Ishikawa (cell line): ENCODE measurements around the gene COL27A1.

Experiments
- CEBPB ChIP-seq: IDR thresholded peaks from 2 replicates; pipeline ENCODE4 v1.6.1; 2012
- CREB1 ChIP-seq: IDR thresholded peaks from 2 replicates; pipeline ENCODE4 v1.6.1; 2012; ENCODE audit warnings: low read depth
- EGR1 ChIP-seq: IDR thresholded peaks from 2 replicates; pipeline ENCODE4 v1.6.1; 2012
- EP300 ChIP-seq: IDR thresholded peaks from 2 replicates; pipeline ENCODE4 v1.6.1; 2012; ENCODE audit warnings: borderline replicate concordance
- FOXM1 ChIP-seq: IDR thresholded peaks from 2 replicates; pipeline ENCODE4 v1.6.1; 2012; ENCODE audit warnings: low read depth, borderline replicate concordance
- NFIC ChIP-seq: IDR thresholded peaks from 2 replicates; pipeline ENCODE4 v1.6.1; 2012
- RAD21 ChIP-seq: IDR thresholded peaks from 2 replicates; pipeline ENCODE4 v1.6.1; 2012; ENCODE audit warnings: low read depth
- REST ChIP-seq: IDR thresholded peaks from 2 replicates; pipeline ENCODE4 v1.6.1; 2012; ENCODE audit warnings: low read depth, mild to moderate bottlenecking
- TAF1 ChIP-seq: IDR thresholded peaks from 2 replicates; pipeline ENCODE4 v1.6.1; 2012; ENCODE audit warnings: low read depth, mild to moderate bottlenecking
- TCF12 ChIP-seq: IDR thresholded peaks from 2 replicates; pipeline ENCODE4 v1.6.1; 2012; ENCODE audit warnings: low read depth
- TEAD4 ChIP-seq: IDR thresholded peaks from 2 replicates; pipeline ENCODE4 v1.6.1; 2012
- USF1 ChIP-seq: IDR thresholded peaks from 2 replicates; pipeline ENCODE4 v1.6.1; 2012
- YY1 ChIP-seq: IDR thresholded peaks from 2 replicates; pipeline ENCODE4 v1.6.1; 2012; ENCODE audit warnings: low read depth
- ZBTB7A ChIP-seq: IDR thresholded peaks from 2 replicates; pipeline ENCODE4 v1.6.1; 2012; ENCODE audit warnings: low read depth
- TF ChIP-seq, protein P1 (sequence below): IDR thresholded peaks from 2 replicates; pipeline ENCODE4 v1.6.1; 2012

COL27A1 gene

DNA sequence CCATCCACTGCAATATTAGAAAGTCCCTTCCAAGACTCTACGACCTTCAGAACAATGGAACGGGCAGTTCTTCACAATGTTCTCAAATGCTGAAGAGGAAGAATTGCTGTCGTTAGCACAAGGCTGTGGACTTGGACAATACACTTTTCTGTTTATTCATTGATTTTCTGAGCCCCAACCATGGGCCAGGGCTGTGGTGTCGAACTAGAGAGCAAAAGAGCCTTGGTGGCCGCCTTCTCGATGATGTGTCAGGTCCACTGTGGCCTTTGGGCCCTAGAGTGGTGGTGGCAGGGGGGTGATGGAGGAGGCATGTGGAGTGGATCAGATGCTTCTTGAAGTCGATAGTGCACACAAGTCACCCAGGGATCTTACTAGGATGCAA lies 37.7 kb upstream of the COL27A1 start:
- TF ChIP-seq RAD21 (no peak), TEAD4 (no peak)

DNA sequence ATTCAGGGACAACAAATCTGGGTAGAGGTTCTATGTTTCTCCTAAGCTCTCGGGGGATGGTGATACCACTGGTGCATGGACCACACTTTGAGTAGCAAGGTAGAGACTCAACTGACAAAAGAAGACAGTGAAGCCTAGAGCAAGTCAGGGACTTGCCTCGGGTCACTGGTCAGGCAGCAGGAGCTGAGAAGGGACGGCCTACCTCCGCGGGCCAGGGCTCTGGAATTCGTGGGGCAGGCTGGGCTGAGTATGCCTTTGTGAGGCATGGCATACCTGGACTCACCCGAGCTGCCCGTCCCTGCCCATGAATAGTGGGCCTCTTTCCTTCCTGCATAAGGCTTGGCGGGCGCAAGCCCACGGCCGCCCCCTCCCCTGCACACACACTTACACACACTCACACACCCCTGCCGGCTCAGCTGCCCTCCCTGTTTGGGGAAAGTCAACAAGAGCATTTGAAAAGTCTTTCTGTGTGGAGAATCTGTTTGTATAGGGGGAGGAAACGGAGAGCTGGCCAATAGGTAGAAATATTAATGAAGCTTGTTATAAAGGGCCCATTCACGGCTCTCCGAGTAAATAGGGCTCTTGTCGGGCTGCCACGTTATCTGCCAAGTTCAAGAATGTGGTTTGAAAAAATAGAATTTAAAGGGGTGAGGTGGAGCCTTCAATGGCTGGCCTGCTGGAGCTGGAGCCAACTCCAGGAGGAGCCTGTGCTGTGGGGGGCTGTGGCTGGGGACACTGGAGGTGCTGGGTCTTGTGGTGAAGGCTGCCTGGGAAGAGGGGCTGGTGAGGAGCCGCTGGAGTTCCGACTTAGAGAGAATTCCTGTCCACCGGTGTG lies 37.1 kb upstream of the COL27A1 start:
- TF ChIP-seq REST (no peak), TCF12 (no peak), ZBTB7A (no peak), NFIC (no peak), FOXM1 (no peak), YY1 (no peak), USF1 (no peak), CREB1 (no peak), CEBPB (no peak), TAF1 (no peak), RAD21 (no peak), EGR1 (no peak), EP300 (no peak), TEAD4 (no peak)
- TF ChIP-seq, protein P1, sequence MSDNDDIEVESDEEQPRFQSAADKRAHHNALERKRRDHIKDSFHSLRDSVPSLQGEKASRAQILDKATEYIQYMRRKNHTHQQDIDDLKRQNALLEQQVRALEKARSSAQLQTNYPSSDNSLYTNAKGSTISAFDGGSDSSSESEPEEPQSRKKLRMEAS = no peak

- TF ChIP-seq EP300 (no peak), TCF12 (no peak), USF1 (no peak), RAD21 (no peak), NFIC (no peak), CEBPB (no peak), YY1 (no peak), CREB1 (no peak), TAF1 (no peak), FOXM1 (no peak), ZBTB7A (no peak), EGR1 (no peak), REST (no peak), TEAD4 (no peak)
- TF ChIP-seq, protein P1 = no peak
Observed at GRCh38 chr9:114119242-114120191, 35.8 kb upstream of the COL27A1 start.

- TF ChIP-seq, protein P1 = no peak
- TF ChIP-seq EGR1 (no peak), TCF12 (no peak), FOXM1 (no peak), RAD21 (no peak), NFIC (no peak), CREB1 (no peak), TAF1 (no peak), YY1 (no peak), USF1 (no peak), ZBTB7A (no peak), TEAD4 (no peak), CEBPB (no peak), REST (no peak), EP300 (no peak)
Observed at GRCh38 chr9:114120192-114121014, 34.9 kb upstream of the COL27A1 start.
